NB4 (cell line): ENCODE data around the gene OR1S1.
"Not testable (repeated sequence)": the region's sequence is repeated elsewhere in the genome, so short reads cannot be mapped to it uniquely, and the experiment has no call there.

ENCODE experiments used
- DNase-seq: peaks from one replicate; pipeline ENCODE4 v3.0.0; 2010; ENCODE audit warnings: low read depth
- H3K4me3 ChIP-seq: one replicate; pipeline ENCODE4 v1.5.1; 2011; ENCODE audit warnings: mild to moderate bottlenecking, low read depth, low read length, moderate library complexity
- CTCF ChIP-seq: IDR thresholded peaks from one replicate; pipeline ENCODE4 v1.5.1; 2012; ENCODE audit warnings: low read depth, low read length
- MAX ChIP-seq: IDR thresholded peaks from 2 replicates; pipeline ENCODE4 v1.6.1; 2011; ENCODE audit warnings: low read depth, low read length
- MYC ChIP-seq: IDR thresholded peaks from 2 replicates; pipeline ENCODE4 v1.6.1; 2011; ENCODE audit warnings: low read depth, low read length
- POLR2A ChIP-seq: IDR thresholded peaks from 2 replicates; pipeline ENCODE4 v1.6.1; 2011; ENCODE audit warnings: mild to moderate bottlenecking; ENCODE audit not compliant: insufficient read length; ENCODE audit errors: extremely low read depth

Gene OR1S1

GRCh38 chr11:58212420-58212819, at the start of gene OR1S1:
OR1S1 (plus strand) TSS chr11:58212720.
- not testable (repeated sequence) for H3K4me3 ChIP-seq, DNase-seq

- H3K4me3 ChIP-seq = no peak overlapping the region
- DNase-seq = no peak
- TF ChIP-seq POLR2A = no peak
- no peak for TF ChIP-seq MAX
- no peak for TF ChIP-seq CTCF
- no peak for TF ChIP-seq MYC
Observed at GRCh38 chr11:58164389-58164788, 48.1 kb upstream of the OR1S1 start.

GRCh38 chr11:58164990-58165389, 47.5 kb upstream of the OR1S1 start:
- TF ChIP-seq POLR2A (no peak), MYC (no peak), CTCF (no peak), MAX (no peak)
- no peak for DNase-seq
- no peak overlapping the region for H3K4me3 ChIP-seq

- no peak for DNase-seq
- H3K4me3 ChIP-seq = no peak overlapping the region
- no peak for TF ChIP-seq MAX
- no peak for TF ChIP-seq POLR2A
- no peak for TF ChIP-seq CTCF
- TF ChIP-seq MYC = no peak
Observed at GRCh38 chr11:58165504-58166106, 46.9 kb upstream of the OR1S1 start.

GRCh38 chr11:58177409-58178054, 35.0 kb upstream of the OR1S1 start:
- TF ChIP-seq CTCF (no peak), MYC (no peak), POLR2A (no peak), MAX (peak; percentile 71)
- no peak for DNase-seq
- no peak overlapping the region for H3K4me3 ChIP-seq

- no peak for TF ChIP-seq CTCF
- TF ChIP-seq MYC = no peak
- TF ChIP-seq POLR2A = no peak
- no peak for TF ChIP-seq MAX
- no peak overlapping the region for H3K4me3 ChIP-seq
- no peak for DNase-seq
Observed at GRCh38 chr11:58178444-58178843, 34.1 kb upstream of the OR1S1 start.
